Fibroblast of lung (primary cell): Measurements from ENCODE around the gene APOE. TPM values are rescaled to one million over a fixed set of nuclear protein-coding genes. Genes with fewer than 3 reads are reported as not detected.

Experiments used
- DNase-seq, 2 donors: peaks; one replicate each; pipeline versions ENCODE4 v3.0.0 to v3.0.0-alpha.2; 2010; ENCODE audit warnings: low read depth in 2 of 2
- H2AFZ ChIP-seq: 2 replicates; pipeline ENCODE4 v1.5.1; 2012; ENCODE audit warnings: low read length, control low read depth, inconsistent platforms
- H3K27ac ChIP-seq: 2 replicates; pipeline ENCODE4 v1.5.1; 2011; ENCODE audit warnings: low read length, control low read depth; ENCODE audit not compliant: insufficient read depth
- H3K27me3 ChIP-seq: 2 replicates; pipeline ENCODE4 v1.5.1; 2011; ENCODE audit warnings: mild to moderate bottlenecking, low read length; ENCODE audit not compliant: control insufficient read depth, insufficient read depth
- H3K36me3 ChIP-seq: 2 replicates; pipeline ENCODE4 v1.5.1; 2011; ENCODE audit warnings: low read length; ENCODE audit not compliant: control insufficient read depth, insufficient read depth
- H3K4me1 ChIP-seq: 2 replicates; pipeline ENCODE4 v1.5.1; 2011; ENCODE audit warnings: low read length; ENCODE audit not compliant: control insufficient read depth, insufficient read depth; ENCODE audit errors: extremely low read depth
- H3K4me2 ChIP-seq: 2 replicates; pipeline ENCODE4 v1.5.1; 2011; ENCODE audit warnings: low read length, control low read depth; ENCODE audit not compliant: insufficient read depth; ENCODE audit errors: extremely low read depth
- H3K4me3 ChIP-seq, 4 experiments: fragments of 200-600 bp in 1 of 4; sonication (generic) in 1 of 4; replicated peaks in 1 of 4; 2 replicates each; pipeline ENCODE4 v1.5.1; 2011 to 2016; ENCODE audit warnings: low read length in 4 of 4, low read depth in 3 of 4, mild to moderate bottlenecking in 3 of 4, control low read depth in 2 of 4, inconsistent platforms in 1 of 4, mixed read lengths in 1 of 4; ENCODE audit not compliant: insufficient read depth in 1 of 4; ENCODE audit errors: control extremely low read depth in 1 of 4
- H3K79me2 ChIP-seq: 2 replicates; pipeline ENCODE4 v1.5.1; 2012; ENCODE audit warnings: mild to moderate bottlenecking, low read length, inconsistent platforms; ENCODE audit not compliant: control insufficient read depth, insufficient read depth
- H3K9ac ChIP-seq: 2 replicates; pipeline ENCODE4 v1.5.1; 2011; ENCODE audit warnings: mild to moderate bottlenecking, low read length, control low read depth; ENCODE audit not compliant: insufficient read depth
- H3K9me3 ChIP-seq: 2 replicates; pipeline ENCODE4 v1.5.1; 2012; ENCODE audit warnings: low read depth, low read length; ENCODE audit not compliant: control insufficient read depth, insufficient read depth
- H4K20me1 ChIP-seq: 2 replicates; pipeline ENCODE4 v1.5.1; 2011; ENCODE audit warnings: low read length; ENCODE audit not compliant: control insufficient read depth, insufficient read depth; ENCODE audit errors: extremely low read depth
- EZH2 ChIP-seq: IDR thresholded peaks from 2 replicates; pipeline ENCODE4 v1.5.1; 2012; ENCODE audit warnings: low read length, control low read depth, mild to moderate bottlenecking; ENCODE audit errors: missing control alignments
- polyA plus RNA-seq, 2 donors: library from polyadenylated mRNA; depleted of rRNA in 1 of 2; stranded (reverse) in 1 of 2; unstranded in 1 of 2; fragments of >200 nt; gene quantifications; 2 replicates each; pipeline ENCODE4 v1.2.1, GENCODE V29; 2011 to 2012; ENCODE audit warnings: missing spikeins in 1 of 2
- total RNA-seq: library from RNA; depleted of rRNA; stranded (reverse); fragments of >200 nt; gene quantifications from 2 replicates; pipeline ENCODE4 v1.2.1, GENCODE V29; 2014
- TF ChIP-seq, protein P1 (sequence below), 2 donors: IDR thresholded peaks in 1 of 2; conservative IDR thresholded peaks in 1 of 2; 1 replicate in 1 of 2; 2 replicates in 1 of 2; pipeline ENCODE4 v1.5.1; 2011 to 2012; ENCODE audit warnings: low read length in 2 of 2, control low read depth in 1 of 2, inconsistent platforms in 1 of 2, low read depth in 1 of 2, mild to moderate bottlenecking in 1 of 2

APOE gene
- total and polyA plus RNA-seq, 2 donors (not counting 1 experiment from before 2014, with no cell fraction given): 13.4 to 35.0 TPM

DNA sequence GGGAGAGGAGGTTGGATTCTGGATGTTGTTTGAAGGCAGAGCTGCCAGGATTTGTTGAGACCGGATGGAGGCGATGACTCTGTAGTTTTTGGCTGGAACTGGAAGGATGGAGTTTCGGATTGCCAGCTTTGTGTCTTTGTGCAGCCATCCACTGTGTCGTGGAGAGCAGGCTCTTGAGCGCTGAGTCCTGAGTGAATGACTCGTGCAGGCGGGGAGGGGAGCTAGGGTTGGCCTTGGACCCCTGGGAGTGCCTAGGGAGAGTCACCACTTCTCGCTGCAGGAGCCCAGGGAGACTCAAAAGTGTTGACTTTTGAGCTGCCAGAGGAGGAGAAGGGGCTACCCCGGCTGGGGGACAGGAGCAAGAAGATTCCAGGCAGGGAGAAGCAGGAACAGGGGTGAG is 10.7 kb upstream of the APOE start:
- DNase-seq: no peak
- peaks cover 10% of the 10 kb centered on the region for H3K4me1 ChIP-seq
- no peaks in the 10 kb centered on the region for H4K20me1 ChIP-seq
- H3K27ac ChIP-seq: no peak overlapping the region
- no peak overlapping the region for H3K4me2 ChIP-seq
- H3K79me2 ChIP-seq: peaks cover 27% of the 10 kb centered on the region
- H3K9ac ChIP-seq: no peak overlapping the region
- no peaks in the 10 kb centered on the region for H3K9me3 ChIP-seq
- H3K27me3 ChIP-seq: no peaks in the 10 kb centered on the region
- H2AFZ ChIP-seq: no peak overlapping the region
- no peak overlapping the region for H3K4me3 ChIP-seq
- TF ChIP-seq EZH2: no peak
- TF ChIP-seq, protein P1, sequence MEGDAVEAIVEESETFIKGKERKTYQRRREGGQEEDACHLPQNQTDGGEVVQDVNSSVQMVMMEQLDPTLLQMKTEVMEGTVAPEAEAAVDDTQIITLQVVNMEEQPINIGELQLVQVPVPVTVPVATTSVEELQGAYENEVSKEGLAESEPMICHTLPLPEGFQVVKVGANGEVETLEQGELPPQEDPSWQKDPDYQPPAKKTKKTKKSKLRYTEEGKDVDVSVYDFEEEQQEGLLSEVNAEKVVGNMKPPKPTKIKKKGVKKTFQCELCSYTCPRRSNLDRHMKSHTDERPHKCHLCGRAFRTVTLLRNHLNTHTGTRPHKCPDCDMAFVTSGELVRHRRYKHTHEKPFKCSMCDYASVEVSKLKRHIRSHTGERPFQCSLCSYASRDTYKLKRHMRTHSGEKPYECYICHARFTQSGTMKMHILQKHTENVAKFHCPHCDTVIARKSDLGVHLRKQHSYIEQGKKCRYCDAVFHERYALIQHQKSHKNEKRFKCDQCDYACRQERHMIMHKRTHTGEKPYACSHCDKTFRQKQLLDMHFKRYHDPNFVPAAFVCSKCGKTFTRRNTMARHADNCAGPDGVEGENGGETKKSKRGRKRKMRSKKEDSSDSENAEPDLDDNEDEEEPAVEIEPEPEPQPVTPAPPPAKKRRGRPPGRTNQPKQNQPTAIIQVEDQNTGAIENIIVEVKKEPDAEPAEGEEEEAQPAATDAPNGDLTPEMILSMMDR (conservative IDR thresholded peaks at IDR 0.05 in 1 of 2, IDR thresholded peaks at IDR 0.05 in 1 of 2; ENCODE audit: low read depth in 1 of 2, low read length in 2 of 2): no peak
- H3K36me3 ChIP-seq: peaks cover 21% of the 10 kb centered on the region

DNA sequence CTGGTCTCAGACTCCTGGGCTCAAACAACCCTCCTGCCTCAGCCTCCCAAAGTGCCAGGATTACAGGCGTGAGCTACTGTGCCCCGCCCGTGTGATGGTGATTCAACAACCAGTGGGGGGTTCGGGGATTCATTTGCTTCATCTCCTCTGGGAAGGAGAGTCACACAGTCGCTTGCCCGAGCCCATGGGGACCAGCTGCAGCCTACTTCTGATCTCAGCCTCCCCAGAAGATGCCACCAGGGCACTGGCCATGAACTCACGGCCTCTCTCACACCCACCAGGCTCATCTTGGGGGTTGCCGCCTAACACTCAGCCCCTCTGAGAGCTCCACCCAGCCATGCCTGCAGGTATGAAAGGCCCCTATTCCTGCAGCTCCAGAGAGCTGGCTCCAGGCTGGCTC is 7.8 kb upstream of the APOE start:
- Histone ChIP-seq H2AFZ (no peak overlapping the region), H3K27ac (no peak overlapping the region), H4K20me1 (no peaks in the 10 kb centered on the region), H3K4me3 (no peak overlapping the region), H3K27me3 (no peaks in the 10 kb centered on the region), H3K4me1 (peaks cover 1% of the 10 kb centered on the region), H3K79me2 (peaks cover 10% of the 10 kb centered on the region), H3K9me3 (no peaks in the 10 kb centered on the region), H3K4me2 (no peak overlapping the region), H3K9ac (no peak overlapping the region), H3K36me3 (peaks cover 28% of the 10 kb centered on the region)
- no peak for DNase-seq
- no peak for TF ChIP-seq EZH2
- TF ChIP-seq, protein P1 (conservative IDR thresholded peaks at IDR 0.05 in 1 of 2, IDR thresholded peaks at IDR 0.05 in 1 of 2; ENCODE audit: low read depth in 1 of 2, low read length in 2 of 2): no peak

DNA sequence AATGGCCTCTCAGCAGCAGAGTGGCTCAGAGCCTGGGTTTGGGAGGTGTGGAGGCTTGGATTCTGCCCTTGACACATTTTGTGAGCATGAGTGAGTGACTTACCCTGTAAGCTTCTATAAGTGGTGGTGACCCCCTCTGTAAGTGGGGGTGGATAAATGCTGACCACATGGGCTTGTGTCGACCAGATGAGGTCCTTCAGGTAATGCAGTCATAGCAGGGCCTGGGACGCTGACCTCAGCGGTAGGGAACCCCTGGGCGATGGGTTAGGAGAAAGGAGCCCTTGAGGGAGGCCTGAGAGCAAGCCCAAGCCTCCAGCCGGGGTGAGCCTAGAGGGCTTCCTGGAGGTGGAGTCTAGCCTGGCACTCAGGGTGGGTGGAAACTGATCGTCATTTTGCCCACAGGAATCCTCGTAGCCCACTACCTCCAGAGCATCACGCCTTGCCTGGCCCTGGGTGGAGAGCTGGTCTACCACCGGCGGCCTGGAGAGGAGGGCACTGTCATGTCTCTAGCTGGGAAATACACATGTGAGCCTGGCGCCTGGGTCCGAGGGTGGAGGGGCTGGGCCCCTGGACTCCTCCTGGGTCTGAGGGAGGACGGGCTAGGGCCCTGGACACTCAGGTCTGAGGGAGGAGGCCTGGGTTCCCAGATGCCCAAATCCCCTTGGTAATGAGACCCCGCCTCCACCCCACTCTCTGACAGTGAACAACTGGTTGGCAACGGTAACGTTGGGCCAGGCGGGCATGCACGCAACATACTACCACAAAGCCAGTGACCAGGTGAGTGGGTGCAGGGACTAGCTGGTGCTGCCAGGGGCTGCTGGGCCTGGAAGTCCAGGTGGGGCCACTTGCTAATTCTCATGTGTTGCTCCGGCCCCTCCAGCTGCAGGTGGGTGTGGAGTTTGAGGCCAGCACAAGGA is 5.0 kb upstream of the APOE start:
- H3K27ac ChIP-seq: no peak overlapping the region
- H4K20me1 ChIP-seq: no peaks in the 10 kb centered on the region
- H3K4me2 ChIP-seq: no peak overlapping the region
- peaks cover 3% of the 10 kb centered on the region for H3K79me2 ChIP-seq
- peaks cover 3% of the 10 kb centered on the region for H3K27me3 ChIP-seq
- TF ChIP-seq, protein P1 (conservative IDR thresholded peaks at IDR 0.05 in 1 of 2, IDR thresholded peaks at IDR 0.05 in 1 of 2; ENCODE audit: low read depth in 1 of 2, low read length in 2 of 2): no peak
- no peak for TF ChIP-seq EZH2
- no peaks in the 10 kb centered on the region for H3K9me3 ChIP-seq
- DNase-seq: no peak
- H2AFZ ChIP-seq: no peak overlapping the region
- peaks cover 19% of the 10 kb centered on the region for H3K36me3 ChIP-seq
- H3K4me3 ChIP-seq: no peak overlapping the region
- no peak overlapping the region for H3K9ac ChIP-seq
- H3K4me1 ChIP-seq: no peaks in the 10 kb centered on the region
